Choroid plexus epithelial cell (primary cell): ENCODE measurements around the gene GOLGA1.

ENCODE experiments used
- DNase-seq: peaks from one replicate; pipeline ENCODE4 v3.0.0-alpha.2; 2010; ENCODE audit warnings: low read depth
- H3K4me3 ChIP-seq: 2 replicates; pipeline ENCODE4 v1.5.1; 2011; ENCODE audit warnings: low read depth, mild to moderate bottlenecking, control low read depth, low read length, moderate library complexity
- CTCF ChIP-seq: conservative IDR thresholded peaks from 2 replicates; pipeline ENCODE4 v1.5.1; 2011; ENCODE audit warnings: low read depth, mild to moderate bottlenecking, control low read depth, inconsistent platforms, low read length, moderate library complexity

GOLGA1 gene

GRCh38 chr9:124884376-124884775 lies 56.5 kb downstream of the GOLGA1 start:
- DNase-seq: no peak
- no peak overlapping the region for H3K4me3 ChIP-seq
- TF ChIP-seq CTCF: no peak

- H3K4me3 ChIP-seq: no peak overlapping the region
- DNase-seq: no peak
- no peak for TF ChIP-seq CTCF
Observed at GRCh38 chr9:124882231-124882630, 58.7 kb downstream of the GOLGA1 start.

- no peak overlapping the region for H3K4me3 ChIP-seq
- TF ChIP-seq CTCF: no peak
- DNase-seq: no peak
Observed at GRCh38 chr9:124881138-124881743, 59.6 kb downstream of the GOLGA1 start.

- H3K4me3 ChIP-seq: no peak overlapping the region
- no peak for TF ChIP-seq CTCF
- no peak for DNase-seq
Observed at GRCh38 chr9:124880501-124880900, 60.4 kb downstream of the GOLGA1 start.

GRCh38 chr9:124879226-124879625 lies 61.7 kb downstream of the GOLGA1 start:
- no peak for DNase-seq
- no peak for TF ChIP-seq CTCF
- H3K4me3 ChIP-seq: no peak overlapping the region

GRCh38 chr9:124878518-124878917 lies 62.4 kb downstream of the GOLGA1 start:
- no peak for TF ChIP-seq CTCF
- DNase-seq: no peak
- H3K4me3 ChIP-seq: no peak overlapping the region

GRCh38 chr9:124878021-124878420 lies 62.9 kb downstream of the GOLGA1 start:
- TF ChIP-seq CTCF: no peak
- H3K4me3 ChIP-seq: no peak overlapping the region
- no peak for DNase-seq
